Neural cell (in vitro differentiated cells): ENCODE data around the gene ELK3.

Source experiments
- EZH2 ChIP-seq: fragments of 200-600, 300-800 bp; shearing (Covaris generic), sonication (generic); IDR thresholded peaks from 2 replicates; pipeline ENCODE4 v1.6.1; 2014; ENCODE audit warnings: antibody characterized with exemption, low read length, borderline replicate concordance, mild to moderate bottlenecking; ENCODE audit not compliant: insufficient read depth, poor library complexity, severe bottlenecking
- MXI1 ChIP-seq: fragments of 450-650 bp; conservative IDR thresholded peaks from 2 replicates; pipeline ENCODE4 v1.6.1; 2014; ENCODE audit warnings: antibody characterized with exemption, mild to moderate bottlenecking; ENCODE audit not compliant: poor library complexity, severe bottlenecking
- POLR2AphosphoS5 ChIP-seq: IDR thresholded peaks from 2 replicates; pipeline ENCODE4 v1.6.1; 2012
- RAD21 ChIP-seq: fragments of 450-650 bp; conservative IDR thresholded peaks from 2 replicates; pipeline ENCODE4 v1.6.1; 2014; ENCODE audit warnings: antibody characterized with exemption, mild to moderate bottlenecking, moderate library complexity
- TAF1 ChIP-seq: IDR thresholded peaks from 2 replicates; pipeline ENCODE4 v1.6.1; 2012; ENCODE audit warnings: low read depth
- TF ChIP-seq, protein P1 (sequence below): fragments of 450-650 bp; IDR thresholded peaks from 2 replicates; pipeline ENCODE4 v1.5.1; 2014; ENCODE audit warnings: antibody characterized with exemption, mild to moderate bottlenecking, moderate library complexity; ENCODE audit not compliant: poor library complexity, severe bottlenecking
- TF ChIP-seq, protein P2 (sequence below): IDR thresholded peaks from 2 replicates; pipeline ENCODE4 v1.6.1; 2012; ENCODE audit warnings: borderline replicate concordance

DNA sequence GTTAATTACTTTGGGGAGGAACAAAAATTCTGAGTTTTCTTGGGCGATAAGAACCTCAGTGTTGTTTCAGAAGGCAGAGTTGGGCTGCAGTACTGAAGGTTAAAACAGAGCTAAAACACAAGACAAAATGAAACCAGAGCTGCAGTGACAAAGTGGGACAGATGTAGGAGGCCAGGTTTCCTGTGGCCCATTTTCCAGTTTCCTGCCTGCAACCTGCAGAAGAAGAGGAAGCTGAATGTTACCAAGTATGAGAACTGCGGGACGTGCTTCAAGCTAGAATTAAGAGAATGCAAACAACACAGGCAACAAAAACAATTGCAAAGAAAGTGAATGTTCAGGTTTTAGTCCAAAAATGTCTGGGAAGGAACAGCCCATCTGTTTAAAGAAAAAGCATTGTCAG, 17.8 kb downstream of the ELK3 start:
- TF ChIP-seq EZH2, result no peak
- TF ChIP-seq, protein P1, sequence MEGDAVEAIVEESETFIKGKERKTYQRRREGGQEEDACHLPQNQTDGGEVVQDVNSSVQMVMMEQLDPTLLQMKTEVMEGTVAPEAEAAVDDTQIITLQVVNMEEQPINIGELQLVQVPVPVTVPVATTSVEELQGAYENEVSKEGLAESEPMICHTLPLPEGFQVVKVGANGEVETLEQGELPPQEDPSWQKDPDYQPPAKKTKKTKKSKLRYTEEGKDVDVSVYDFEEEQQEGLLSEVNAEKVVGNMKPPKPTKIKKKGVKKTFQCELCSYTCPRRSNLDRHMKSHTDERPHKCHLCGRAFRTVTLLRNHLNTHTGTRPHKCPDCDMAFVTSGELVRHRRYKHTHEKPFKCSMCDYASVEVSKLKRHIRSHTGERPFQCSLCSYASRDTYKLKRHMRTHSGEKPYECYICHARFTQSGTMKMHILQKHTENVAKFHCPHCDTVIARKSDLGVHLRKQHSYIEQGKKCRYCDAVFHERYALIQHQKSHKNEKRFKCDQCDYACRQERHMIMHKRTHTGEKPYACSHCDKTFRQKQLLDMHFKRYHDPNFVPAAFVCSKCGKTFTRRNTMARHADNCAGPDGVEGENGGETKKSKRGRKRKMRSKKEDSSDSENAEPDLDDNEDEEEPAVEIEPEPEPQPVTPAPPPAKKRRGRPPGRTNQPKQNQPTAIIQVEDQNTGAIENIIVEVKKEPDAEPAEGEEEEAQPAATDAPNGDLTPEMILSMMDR, result no peak
- TF ChIP-seq, protein P2, sequence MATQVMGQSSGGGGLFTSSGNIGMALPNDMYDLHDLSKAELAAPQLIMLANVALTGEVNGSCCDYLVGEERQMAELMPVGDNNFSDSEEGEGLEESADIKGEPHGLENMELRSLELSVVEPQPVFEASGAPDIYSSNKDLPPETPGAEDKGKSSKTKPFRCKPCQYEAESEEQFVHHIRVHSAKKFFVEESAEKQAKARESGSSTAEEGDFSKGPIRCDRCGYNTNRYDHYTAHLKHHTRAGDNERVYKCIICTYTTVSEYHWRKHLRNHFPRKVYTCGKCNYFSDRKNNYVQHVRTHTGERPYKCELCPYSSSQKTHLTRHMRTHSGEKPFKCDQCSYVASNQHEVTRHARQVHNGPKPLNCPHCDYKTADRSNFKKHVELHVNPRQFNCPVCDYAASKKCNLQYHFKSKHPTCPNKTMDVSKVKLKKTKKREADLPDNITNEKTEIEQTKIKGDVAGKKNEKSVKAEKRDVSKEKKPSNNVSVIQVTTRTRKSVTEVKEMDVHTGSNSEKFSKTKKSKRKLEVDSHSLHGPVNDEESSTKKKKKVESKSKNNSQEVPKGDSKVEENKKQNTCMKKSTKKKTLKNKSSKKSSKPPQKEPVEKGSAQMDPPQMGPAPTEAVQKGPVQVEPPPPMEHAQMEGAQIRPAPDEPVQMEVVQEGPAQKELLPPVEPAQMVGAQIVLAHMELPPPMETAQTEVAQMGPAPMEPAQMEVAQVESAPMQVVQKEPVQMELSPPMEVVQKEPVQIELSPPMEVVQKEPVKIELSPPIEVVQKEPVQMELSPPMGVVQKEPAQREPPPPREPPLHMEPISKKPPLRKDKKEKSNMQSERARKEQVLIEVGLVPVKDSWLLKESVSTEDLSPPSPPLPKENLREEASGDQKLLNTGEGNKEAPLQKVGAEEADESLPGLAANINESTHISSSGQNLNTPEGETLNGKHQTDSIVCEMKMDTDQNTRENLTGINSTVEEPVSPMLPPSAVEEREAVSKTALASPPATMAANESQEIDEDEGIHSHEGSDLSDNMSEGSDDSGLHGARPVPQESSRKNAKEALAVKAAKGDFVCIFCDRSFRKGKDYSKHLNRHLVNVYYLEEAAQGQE, result no peak
- no peak for TF ChIP-seq POLR2AphosphoS5
- no peak for TF ChIP-seq TAF1
- no peak for TF ChIP-seq MXI1
- TF ChIP-seq RAD21, result no peak
